ENCODE measurements around the gene CLEC18B. TPM values are rescaled to one million over a fixed set of nuclear protein-coding genes. Genes with fewer than 3 reads are reported as not detected.

CLEC18B gene
- total RNA-seq, 1 experiment from 2014 or later, result 2.1 TPM

GRCh38 chr16:74438492-74438979 lies 17.3 kb upstream of the CLEC18B start:
- ChIA-PET CTCF (no interaction called here), POLR2A (no interaction called here), RAD21 (ENCODE audit: low non-redundant PET in 1 of 2, low total read pairs in 2 of 2, uncharacterized antibody in 2 of 2, unreplicated experiment in 2 of 2) (no interaction called here)
- BruUV-seq (replicated peaks), result no TSS peak
- Histone ChIP-seq H3K27ac (ENCODE audit: low read depth, low read length) (no peak overlapping the region), H3K36me3 (ENCODE audit: control insufficient read depth in 1 of 2, insufficient read depth in 2 of 2, low read length in 2 of 2) (peaks cover 0 to 6% of the 10 kb centered on the region in 2 experiments; a peak in 1 of 4 replicates), H3K4me2 (ENCODE audit: low read length) (no peak overlapping the region), H4K20me1 (ENCODE audit: insufficient read depth) (no peaks in the 10 kb centered on the region), H3K9me2 (ENCODE audit: insufficient read depth) (no peaks in the 10 kb centered on the region), H2AFZ (ENCODE audit: low read depth, low read length, poor library complexity, severe bottlenecking) (no peak overlapping the region), H3K9ac (ENCODE audit: low read length) (no peak overlapping the region), H3K9me3 (ENCODE audit: control insufficient read depth in 1 of 2, insufficient read depth in 1 of 2, low read depth in 1 of 2, low read length in 2 of 2) (no peaks in the 10 kb centered on the region), H3K79me2 (ENCODE audit: insufficient read depth, low read length) (no peaks in the 10 kb centered on the region), H3K4me3 (replicated peaks in 1 of 2; ENCODE audit: low read depth in 1 of 2, low read length in 2 of 2) (no peak overlapping the region), H3K27me3 (ENCODE audit: insufficient read depth, low read length) (no peaks in the 10 kb centered on the region), H3K4me1 (ENCODE audit: control insufficient read depth in 1 of 2, insufficient read depth in 2 of 2, low read length in 2 of 2) (no peaks in the 10 kb centered on the region)
- intact Hi-C loops (cut with micrococcal nuclease), result no loop called here
- TF ChIP-seq REST (IDR thresholded peaks at IDR 0.05; ENCODE audit: low read depth) (no peak), EGR1 (IDR thresholded peaks at IDR 0.05; ENCODE audit: low read depth) (no peak), MAX (IDR thresholded peaks at IDR 0.05) (no peak), RAD21 (IDR thresholded peaks at IDR 0.05; ENCODE audit: low read depth) (no peak), YY1 (IDR thresholded peaks at IDR 0.05; ENCODE audit: extremely low read depth, insufficient replicate concordance, low read depth, low read length) (no peak), FOSL1 (IDR thresholded peaks at IDR 0.05; ENCODE audit: low read depth) (no peak), ATF3 (IDR thresholded peaks at IDR 0.05) (no peak), EZH2 (IDR thresholded peaks at IDR 0.05) (no peak), POLR2A (IDR thresholded peaks at IDR 0.05; ENCODE audit: borderline replicate concordance, extremely low read depth, insufficient read depth, insufficient read length) (no peak), CTCF (IDR thresholded peaks at IDR 0.05 in 2 of 3, conservative IDR thresholded peaks at IDR 0.05 in 1 of 3; ENCODE audit: borderline replicate concordance in 1 of 3, insufficient read depth in 1 of 3, low read depth in 2 of 3, low read length in 2 of 3) (no peak), SP1 (IDR thresholded peaks at IDR 0.05; ENCODE audit: low read depth) (no peak), ELF1 (IDR thresholded peaks at IDR 0.05; ENCODE audit: borderline replicate concordance, low read depth) (no peak), TCF7L2 (IDR thresholded peaks at IDR 0.05; ENCODE audit: borderline replicate concordance, extremely low read depth, insufficient read depth, insufficient read length) (no peak), ZFX (IDR thresholded peaks at IDR 0.05) (no peak), SIN3A (IDR thresholded peaks at IDR 0.05; ENCODE audit: low read depth) (no peak), SRF (IDR thresholded peaks at IDR 0.05; ENCODE audit: low read depth) (no peak), ZNF274 (IDR thresholded peaks at IDR 0.05; ENCODE audit: low read depth, low read length) (no peak), JUND (IDR thresholded peaks at IDR 0.05) (no peak)
- DNase-seq (ENCODE audit: low read depth, low spot score), result no peak
- ATAC-seq, result no peak

Data from HCT116 (cell line).